ENCODE results near the gene TTN.

TTN gene

GRCh38 chr2:178747767-178748166 lies 59.5 kb downstream of the TTN start:
- DNase-seq (ENCODE audit: low read depth in 1 of 2, low spot score in 1 of 2): no peak

- no peak for DNase-seq (ENCODE audit: low read depth in 1 of 2, low spot score in 1 of 2)
Observed at GRCh38 chr2:178734518-178734917, 72.7 kb downstream of the TTN start.

GRCh38 chr2:178733975-178734374 lies 73.2 kb downstream of the TTN start:
- no peak for DNase-seq (ENCODE audit: low read depth in 1 of 2, low spot score in 1 of 2)

GRCh38 chr2:178732913-178733312 lies 74.3 kb downstream of the TTN start:
- no peak for DNase-seq (ENCODE audit: low read depth in 1 of 2, low spot score in 1 of 2)

GRCh38 chr2:178731300-178731699 lies 75.9 kb downstream of the TTN start:
- no peak for DNase-seq (ENCODE audit: low read depth in 1 of 2, low spot score in 1 of 2)

- no peak for DNase-seq (ENCODE audit: low read depth in 1 of 2, low spot score in 1 of 2)
Observed at GRCh38 chr2:178730049-178730448, 77.2 kb downstream of the TTN start.

- DNase-seq (ENCODE audit: low read depth in 1 of 2, low spot score in 1 of 2): no peak
Observed at GRCh38 chr2:178723786-178724346, 83.4 kb downstream of the TTN start.

GRCh38 chr2:178722296-178722695 lies 84.9 kb downstream of the TTN start:
- DNase-seq (ENCODE audit: low read depth in 1 of 2, low spot score in 1 of 2): no peak

- DNase-seq (ENCODE audit: low read depth in 1 of 2, low spot score in 1 of 2): no peak
Observed at GRCh38 chr2:178718988-178719387, 88.2 kb downstream of the TTN start.

- no peak for DNase-seq (ENCODE audit: low read depth in 1 of 2, low spot score in 1 of 2)
Observed at GRCh38 chr2:178718283-178718682, 88.9 kb downstream of the TTN start.

- DNase-seq (ENCODE audit: low read depth in 1 of 2, low spot score in 1 of 2): no peak
Observed at GRCh38 chr2:178716394-178716793, 90.8 kb downstream of the TTN start.

GRCh38 chr2:178715366-178715765 lies 91.9 kb downstream of the TTN start:
- DNase-seq (ENCODE audit: low read depth in 1 of 2, low spot score in 1 of 2): no peak

GRCh38 chr2:178707476-178707875 lies 99.7 kb downstream of the TTN start:
- DNase-seq (ENCODE audit: low read depth in 1 of 2, low spot score in 1 of 2): no peak

- DNase-seq (ENCODE audit: low read depth in 1 of 2, low spot score in 1 of 2): no peak
Observed at GRCh38 chr2:178704876-178705275, 102.3 kb downstream of the TTN start.

- no peak for DNase-seq (ENCODE audit: low read depth in 1 of 2, low spot score in 1 of 2)
Observed at GRCh38 chr2:178702361-178702760, 104.9 kb downstream of the TTN start.

- DNase-seq (ENCODE audit: low read depth in 1 of 2, low spot score in 1 of 2): no peak
Observed at GRCh38 chr2:178700922-178701342, 106.3 kb downstream of the TTN start.

- DNase-seq (ENCODE audit: low read depth in 1 of 2, low spot score in 1 of 2): no peak
Observed at GRCh38 chr2:178700136-178700535, 107.1 kb downstream of the TTN start.

- no peak for DNase-seq (ENCODE audit: low read depth in 1 of 2, low spot score in 1 of 2)
Observed at GRCh38 chr2:178692845-178693244, 114.4 kb downstream of the TTN start.

GRCh38 chr2:178689808-178690207 lies 117.4 kb downstream of the TTN start:
- no peak for DNase-seq (ENCODE audit: low read depth in 1 of 2, low spot score in 1 of 2)

GRCh38 chr2:178683877-178684276 lies 123.3 kb downstream of the TTN start:
- DNase-seq (ENCODE audit: low read depth in 1 of 2, low spot score in 1 of 2): no peak

- no peak for DNase-seq (ENCODE audit: low read depth in 1 of 2, low spot score in 1 of 2)
Observed at GRCh38 chr2:178681081-178681480, 126.1 kb downstream of the TTN start.

GRCh38 chr2:178679891-178680290 lies 127.3 kb downstream of the TTN start:
- no peak for DNase-seq (ENCODE audit: low read depth in 1 of 2, low spot score in 1 of 2)

GRCh38 chr2:178677599-178677998 lies 129.6 kb downstream of the TTN start:
- no peak for DNase-seq (ENCODE audit: low read depth in 1 of 2, low spot score in 1 of 2)

- no peak for DNase-seq (ENCODE audit: low read depth in 1 of 2, low spot score in 1 of 2)
Observed at GRCh38 chr2:178676046-178676445, 131.2 kb downstream of the TTN start.

Measured in stimulated activated CD4-positive, alpha-beta T cell treated with anti-CD3 and anti-CD28 coated beads, Interleukin-15, amount 100 ng/mL, for 1 hour (primary cell).